ENCODE data around the gene TMEM220.
A peak's percentile ranks its signal among the peaks of the same experiment; 100 is the strongest.
"Not testable (repeated sequence)": the region's sequence is repeated elsewhere in the genome, so short reads cannot be mapped to it uniquely, and the experiment has no call there.

Gene TMEM220

GRCh38 chr17:10727192-10727591 is 2.6 kb downstream of the TMEM220 start:
- DNase-seq, result no peak

GRCh38 chr17:10726196-10726595 is 3.6 kb downstream of the TMEM220 start:
- DNase-seq, result peak; percentile 6 to 29

- DNase-seq, result no peak
Observed at GRCh38 chr17:10725262-10725661, 4.6 kb downstream of the TMEM220 start.

GRCh38 chr17:10724546-10725195 is 5.2 kb downstream of the TMEM220 start:
- DNase-seq, result no peak

- DNase-seq, result no peak
Observed at GRCh38 chr17:10718547-10718946, 11.3 kb downstream of the TMEM220 start.

- no peak for DNase-seq
Observed at GRCh38 chr17:10716218-10716617, 13.6 kb downstream of the TMEM220 start.

GRCh38 chr17:10713318-10713717 is 16.5 kb downstream of the TMEM220 start:
- no peak for DNase-seq

- DNase-seq, result no peak
Observed at GRCh38 chr17:10705727-10706126, 24.1 kb downstream of the TMEM220 start.

- peak in 1 of 2 donors; percentile 12 for DNase-seq
Observed at GRCh38 chr17:10702574-10702973, 27.2 kb downstream of the TMEM220 start.

- no peak for DNase-seq
Observed at GRCh38 chr17:10699856-10700255, 30.0 kb downstream of the TMEM220 start.

- peak; percentile 23 for DNase-seq
Observed at GRCh38 chr17:10698096-10698818, 31.6 kb downstream of the TMEM220 start.

- peak; percentile 92 to 93 for DNase-seq
Observed at GRCh38 chr17:10697092-10698081, 32.4 kb downstream of the TMEM220 start, which contains the start of the genes ADPRM and SCO1. Gene ADPRM, plus strand, starts transcription at chr17:10697594. Its CDS starts 7,333 bp downstream, at chr17:10704927. Gene SCO1, minus strand, starts transcription at chr17:10697533. Its CDS starts 26 bp downstream, at chr17:10697507.

GRCh38 chr17:10695875-10696407 is 33.9 kb downstream of the TMEM220 start:
- not testable (repeated sequence) for DNase-seq

- DNase-seq, result no peak
Observed at GRCh38 chr17:10687499-10687898, 42.3 kb downstream of the TMEM220 start.

- DNase-seq, result peak; percentile 16 to 66
Observed at GRCh38 chr17:10683853-10684252, 46.0 kb downstream of the TMEM220 start.

GRCh38 chr17:10681866-10682446 is 47.9 kb downstream of the TMEM220 start:
- DNase-seq, result no peak

GRCh38 chr17:10674704-10675103 is 55.1 kb downstream of the TMEM220 start:
- DNase-seq, result no peak

GRCh38 chr17:10673312-10673711 is 56.5 kb downstream of the TMEM220 start:
- no peak for DNase-seq

GRCh38 chr17:10668775-10669174 is 61.0 kb downstream of the TMEM220 start:
- no peak for DNase-seq

GRCh38 chr17:10666906-10667305 is 62.9 kb downstream of the TMEM220 start:
- DNase-seq, result no peak

- DNase-seq, result no peak
Observed at GRCh38 chr17:10664571-10664970, 65.3 kb downstream of the TMEM220 start.
